Measurements from ENCODE around the gene RNF187.

RNF187 gene

GRCh38 chr1:228544921-228545591, 57.9 kb downstream of the RNF187 start:
- no peak for DNase-seq (ENCODE audit: low read depth)
